MCF 10A (cell line): ENCODE measurements around the gene SIGLEC14. TPM values are rescaled to one million over a fixed set of nuclear protein-coding genes. Genes with fewer than 3 reads are reported as not detected.

Experiments
- BruUV-seq: library from RNA; stranded (reverse); fragments of 400-500 nt; replicated peaks from 2 replicates; lab custom pipeline; 2021; lab: Mats Ljungman, UMichigan
- CTCF ChIA-PET: fragments of 300-600 bp; sonication (Branson Sonifier 250); formaldehyde crosslinking; extraction: SDS; loops from one replicate; lab custom pipeline; 2021; ENCODE audit warnings: antibody characterized with exemption, inconsistent platforms; lab: Yijun Ruan, JAX
- POLR2A ChIA-PET: fragments of 300-600, 350-650 bp; sonication (Branson Sonifier 250); formaldehyde crosslinking; extraction: SDS; loops from one replicate; lab custom pipeline; 2020; ENCODE audit warnings: antibody characterized with exemption, inconsistent platforms; lab: Yijun Ruan, JAX
- DNase-seq: peaks from one replicate; pipeline ENCODE4 v3.0.0-alpha.2; 2018; ENCODE audit not compliant: unreplicated experiment
- H3K27ac Mint-ChIP-seq: one replicate; pipeline ENCODE4 v1.8.0; 2022; ENCODE audit warnings: mild to moderate bottlenecking, low read depth, mixed read lengths; ENCODE audit not compliant: unreplicated experiment
- H3K27me3 Mint-ChIP-seq: one replicate; pipeline ENCODE4 v1.8.0; 2022; ENCODE audit warnings: mixed read lengths; ENCODE audit not compliant: insufficient read depth, unreplicated experiment
- H3K36me3 Mint-ChIP-seq: one replicate; pipeline ENCODE4 v1.8.0; 2022; ENCODE audit warnings: mild to moderate bottlenecking, moderate library complexity, mixed read lengths; ENCODE audit not compliant: insufficient read depth, unreplicated experiment
- H3K4me1 Mint-ChIP-seq: one replicate; pipeline ENCODE4 v1.8.0; 2022; ENCODE audit warnings: mixed read lengths; ENCODE audit not compliant: insufficient read depth, unreplicated experiment
- H3K4me3 Mint-ChIP-seq: one replicate; pipeline ENCODE4 v1.8.0; 2022; ENCODE audit warnings: mild to moderate bottlenecking, moderate library complexity, mixed read lengths; ENCODE audit not compliant: unreplicated experiment
- H3K9me3 Mint-ChIP-seq: one replicate; pipeline ENCODE4 v1.8.0; 2022; ENCODE audit warnings: mixed read lengths; ENCODE audit not compliant: unreplicated experiment
- CTCF ChIP-seq: fragments of 200-600 bp; IDR thresholded peaks from one replicate; pipeline ENCODE4 v1.8.0; 2022; ENCODE audit warnings: antibody characterized with exemption, mild to moderate bottlenecking; ENCODE audit not compliant: unreplicated experiment
- intact Hi-C: fragments of 100-400 bp; cut with micrococcal nuclease; formaldehyde crosslinking; loops from 2 replicates; pipeline ENCODE4 v1.14.1; 2022
- total RNA-seq: library from RNA; stranded (reverse); gene quantifications from 2 replicates; pipeline ENCODE4 v1.2.3, GENCODE V29; 2022

Gene SIGLEC14
- total RNA-seq, 1 experiment from 2014 or later, result not detected

- no peak overlapping the region for H3K4me3 Mint-ChIP-seq
- intact Hi-C loops, result no loop called here
- peaks cover 6% of the 10 kb centered on the region for H3K36me3 Mint-ChIP-seq
- TF ChIP-seq CTCF, result no peak
- CTCF ChIA-PET, result interaction anchor here (0.6 to 0.8 kb wide), 3 partner anchors 62 to 260 kb away, joined by 3 to 4 read pairs (median 4); no protein-coding TSS in a partner anchor
- POLR2A ChIA-PET, result no interaction called here
- no TSS peak for BruUV-seq
- peaks cover 12% of the 10 kb centered on the region for H3K4me1 Mint-ChIP-seq
- H3K9me3 Mint-ChIP-seq, result peaks cover 17% of the 10 kb centered on the region
- H3K27me3 Mint-ChIP-seq, result no peaks in the 10 kb centered on the region
- no peak for DNase-seq
- H3K27ac Mint-ChIP-seq, result no peak overlapping the region
Observed at GRCh38 chr19:51598159-51598915, 48.3 kb downstream of the SIGLEC14 start.

GRCh38 chr19:51595190-51596175 is 51.1 kb downstream of the SIGLEC14 start:
- peak overlapping the region; percentile 86 for H3K4me3 Mint-ChIP-seq
- intact Hi-C loops, result no loop called here
- H3K36me3 Mint-ChIP-seq, result peaks cover 6% of the 10 kb centered on the region
- no peaks in the 10 kb centered on the region for H3K27me3 Mint-ChIP-seq
- TF ChIP-seq CTCF, result no peak
- CTCF ChIA-PET, result interaction anchor here (0.6 to 1.4 kb wide), 9 partner anchors 13 to 1831 kb away, joined by 3 to 5 read pairs (median 3); no protein-coding TSS in a partner anchor
- H3K27ac Mint-ChIP-seq, result peak overlapping the region; percentile 52
- H3K4me1 Mint-ChIP-seq, result peaks cover 20% of the 10 kb centered on the region
- BruUV-seq, result no TSS peak
- H3K9me3 Mint-ChIP-seq, result peaks cover 17% of the 10 kb centered on the region
- DNase-seq, result no peak
- POLR2A ChIA-PET, result interaction anchor here (0.7 to 2.3 kb wide), 3 partner anchors 23 to 1330 kb away, joined by 3 to 12 read pairs (median 5); partner anchors contain the start of gene ZNF175

GRCh38 chr19:51594774-51595109 is 51.9 kb downstream of the SIGLEC14 start:
- H3K4me1 Mint-ChIP-seq, result peaks cover 20% of the 10 kb centered on the region
- no peak for TF ChIP-seq CTCF
- peaks cover 6% of the 10 kb centered on the region for H3K36me3 Mint-ChIP-seq
- DNase-seq, result no peak
- peaks cover 18% of the 10 kb centered on the region for H3K9me3 Mint-ChIP-seq
- TSS peak; percentile 32 for BruUV-seq
- intact Hi-C loops, result loop anchor here (1.0 to 5.0 kb wide), 2 partner anchors 23 to 193 kb away; partner anchors contain the start of gene ZNF175
- peak overlapping the region; percentile 52 for H3K27ac Mint-ChIP-seq
- no peaks in the 10 kb centered on the region for H3K27me3 Mint-ChIP-seq
- ChIA-PET CTCF (interaction anchor here (0.6 to 1.4 kb wide), 7 partner anchors 14 to 1832 kb away, joined by 3 to 5 read pairs (median 3); no protein-coding TSS in a partner anchor), POLR2A (interaction anchor here (0.6 to 2.3 kb wide), 2 partner anchors 23 to 254 kb away, joined by 3 to 12 read pairs; partner anchors contain the start of gene ZNF175)
- H3K4me3 Mint-ChIP-seq, result peak overlapping the region; percentile 86
